KBM-7 (cell line): ENCODE measurements around the gene OPHN1.
A peak's percentile ranks its signal among the peaks of the same experiment; 100 is the strongest.
"Not testable (repeated sequence)": the region's sequence is repeated elsewhere in the genome, so short reads cannot be mapped to it uniquely, and the experiment has no call there.

Experiments used
- DNase-seq: peaks from one replicate; pipeline ENCODE4 v3.0.0-alpha.2; 2015
- in situ Hi-C: fragments of 300-500 bp; cut with MboI; formaldehyde crosslinking; loops from 2 replicates; pipeline ENCODE4 v1.14.3; 2020; ENCODE audit warnings: low sequenced_read_pairs, low pct_unique_long_range_greater_than_20kb, mixed read lengths

Gene OPHN1

DNA sequence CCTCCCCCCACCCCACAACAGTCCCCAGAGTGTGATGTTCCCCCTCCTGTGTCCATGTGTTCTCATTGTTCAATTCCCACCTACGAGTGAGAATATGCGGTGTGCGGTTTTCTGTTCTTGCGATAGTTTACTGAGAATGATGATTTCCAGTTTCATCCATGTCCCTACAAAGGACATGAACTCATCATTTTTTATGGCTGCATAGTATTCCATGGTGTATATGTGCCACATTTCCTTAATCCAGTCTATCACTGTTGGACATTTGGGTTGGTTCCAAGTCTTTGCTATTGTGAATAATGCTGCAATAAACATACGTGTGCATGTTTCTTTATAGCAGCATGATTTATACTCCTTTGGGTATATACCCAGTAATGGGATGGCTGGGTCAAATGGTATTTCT lies 55.7 kb downstream of the OPHN1 start:
- in situ Hi-C loops, DNase-seq: not testable (repeated sequence)

DNA sequence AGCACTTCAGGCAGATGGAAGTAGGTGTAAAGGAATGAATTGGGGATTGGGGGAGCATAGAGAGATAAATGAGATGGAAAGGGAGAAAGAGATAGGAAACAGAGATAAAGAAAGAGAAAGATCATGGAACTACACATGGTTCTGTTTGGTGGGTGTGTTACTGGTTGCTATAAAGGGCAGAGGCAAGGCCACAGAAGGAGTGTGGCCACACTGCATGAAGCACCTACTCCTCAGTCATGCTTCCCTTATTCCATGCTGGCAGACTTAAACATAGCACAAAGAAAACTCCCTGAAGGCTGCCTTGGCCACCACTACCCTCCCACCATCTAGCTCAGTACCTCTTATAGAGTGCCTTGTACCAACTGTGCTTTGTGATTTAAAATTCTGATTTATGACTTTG lies 56.9 kb downstream of the OPHN1 start:
- in situ Hi-C loops, result no loop called here
- DNase-seq, result peak; percentile 28

GRCh38 chrX:68375803-68376202 lies 57.5 kb downstream of the OPHN1 start:
- in situ Hi-C loops, result no loop called here
- DNase-seq, result no peak

DNA sequence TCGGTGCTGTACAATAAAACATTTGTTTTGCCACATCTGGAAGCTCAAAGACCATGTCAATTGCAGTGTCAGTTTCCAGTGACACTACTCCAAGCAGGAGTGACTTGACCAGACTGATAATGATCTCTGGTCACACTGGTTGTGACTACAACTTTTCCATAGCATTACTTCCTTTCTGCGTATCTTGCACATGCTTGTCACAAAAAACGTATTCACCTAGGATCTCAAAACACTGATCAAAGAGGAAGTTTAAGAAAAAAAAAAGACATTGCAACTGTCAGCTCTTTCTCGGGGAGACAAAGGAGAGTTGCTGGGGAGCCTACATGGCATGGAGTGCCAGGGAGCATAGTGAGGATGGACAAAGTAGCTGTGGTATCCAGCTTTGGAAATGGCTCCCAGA lies 60.6 kb downstream of the OPHN1 start:
- peak; percentile 66 for DNase-seq

DNA sequence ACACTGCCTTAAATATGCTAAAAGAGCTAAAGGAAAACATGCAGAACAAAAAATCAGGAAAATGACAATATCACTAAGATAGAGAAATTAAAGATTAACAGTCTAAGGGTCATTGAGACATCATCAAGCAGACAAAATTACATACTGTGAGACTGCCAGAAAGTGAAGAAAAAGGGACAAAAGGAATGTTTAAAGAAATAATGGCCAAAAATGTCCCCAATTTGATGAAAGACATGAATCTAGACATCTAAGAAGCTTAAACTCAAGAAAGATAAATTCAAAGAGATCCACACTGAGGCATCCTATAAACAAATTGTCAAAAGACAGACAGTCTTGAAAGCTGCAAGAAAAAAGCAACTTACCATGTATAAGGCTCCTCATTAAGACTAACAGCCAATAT lies 63.7 kb downstream of the OPHN1 start:
- DNase-seq, result no peak
- in situ Hi-C loops, result no loop called here

More for the DNA sequence above, 60.6 kb downstream of the OPHN1 start:
- in situ Hi-C loops, result no loop called here

- DNase-seq, result no peak
- in situ Hi-C loops, result no loop called here
These were observed 68.0 kb downstream of the OPHN1 start for GRCh38 chrX:68365341-68365740.

DNA sequence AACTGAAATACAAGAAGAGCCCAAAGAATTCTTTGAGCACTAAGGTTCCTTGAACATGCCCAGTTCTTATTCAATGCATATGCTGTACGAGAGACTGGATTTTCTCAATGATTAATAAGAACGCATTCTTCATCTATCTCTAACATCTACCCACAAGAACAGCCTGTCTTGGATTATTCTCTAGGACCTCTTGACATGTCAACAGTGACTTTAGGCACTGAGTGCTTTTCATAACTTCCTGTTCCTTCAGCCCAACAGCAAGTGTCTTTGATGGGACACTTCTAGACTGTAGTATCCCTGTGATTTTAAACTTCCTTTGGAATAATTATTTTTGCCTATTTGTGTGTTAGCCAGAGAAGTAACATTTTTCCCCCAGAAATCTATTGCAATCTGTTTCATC lies 69.3 kb downstream of the OPHN1 start:
- DNase-seq, result no peak

GRCh38 chrX:68358679-68359078 lies 74.6 kb downstream of the OPHN1 start:
- in situ Hi-C loops, result no loop called here
- no peak for DNase-seq

More for the DNA sequence above, 69.3 kb downstream of the OPHN1 start:
- in situ Hi-C loops, result no loop called here

GRCh38 chrX:68355629-68355920 lies 77.7 kb downstream of the OPHN1 start:
- in situ Hi-C loops, result no loop called here
- DNase-seq, result no peak

DNA sequence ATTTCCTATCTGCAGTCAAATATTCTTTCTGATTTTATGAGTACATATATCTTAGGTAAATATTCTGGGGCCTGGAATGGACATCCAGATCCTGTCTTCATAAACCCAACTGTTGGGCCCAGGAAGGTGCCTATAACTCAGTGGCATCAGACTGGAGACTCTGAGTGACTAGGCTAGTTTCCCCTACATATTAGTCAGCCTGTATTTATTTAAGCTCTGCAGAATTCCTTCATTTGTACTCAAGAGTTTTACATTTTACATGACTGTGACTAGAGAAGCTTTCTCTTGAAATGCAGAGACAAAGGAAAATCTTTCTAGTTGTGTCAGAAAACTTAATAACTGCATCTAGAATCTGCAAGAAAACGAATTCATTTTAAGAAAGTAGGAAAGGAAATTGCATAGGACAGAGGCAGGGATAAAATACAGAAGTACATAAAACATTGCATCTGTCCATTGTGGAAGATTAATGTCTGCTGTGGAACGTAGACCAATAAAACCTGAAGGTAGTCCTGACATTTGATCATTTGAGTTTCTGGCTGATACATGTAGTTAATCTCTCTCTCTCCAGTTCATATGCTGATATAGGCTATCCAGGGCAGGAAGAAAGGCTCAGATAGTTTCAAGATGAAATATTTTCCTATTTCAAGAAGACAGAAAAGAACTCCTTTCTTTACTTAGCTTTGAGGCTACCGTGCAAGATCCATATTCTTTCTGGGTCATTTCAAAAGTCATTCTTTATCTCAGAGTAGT lies 78.2 kb downstream of the OPHN1 start:
- in situ Hi-C loops, result no loop called here

GRCh38 chrX:68345025-68345424 lies 88.3 kb downstream of the OPHN1 start:
- peak; percentile 22 for DNase-seq
- in situ Hi-C loops, result no loop called here

More for the DNA sequence above, 78.2 kb downstream of the OPHN1 start:
- no peak for DNase-seq

DNA sequence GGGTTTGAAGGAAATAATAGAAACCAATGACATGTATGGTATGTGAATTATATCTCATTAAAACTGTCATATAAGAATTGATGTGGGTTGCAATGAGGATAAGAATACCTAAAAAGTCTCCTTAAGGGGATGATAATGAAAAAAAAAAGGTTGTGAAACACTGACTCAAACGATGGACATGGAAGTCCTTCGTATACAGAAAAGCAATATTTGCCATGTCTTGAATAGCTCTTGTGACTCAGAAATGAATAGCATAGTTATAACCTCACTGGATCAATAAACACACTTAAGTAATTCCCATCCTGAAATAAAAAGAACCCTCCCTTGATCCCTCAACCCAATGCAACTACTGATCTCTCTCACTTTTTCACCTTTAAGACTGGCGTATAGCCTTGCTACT lies 89.7 kb downstream of the OPHN1 start:
- in situ Hi-C loops, result no loop called here
- DNase-seq, result no peak

DNA sequence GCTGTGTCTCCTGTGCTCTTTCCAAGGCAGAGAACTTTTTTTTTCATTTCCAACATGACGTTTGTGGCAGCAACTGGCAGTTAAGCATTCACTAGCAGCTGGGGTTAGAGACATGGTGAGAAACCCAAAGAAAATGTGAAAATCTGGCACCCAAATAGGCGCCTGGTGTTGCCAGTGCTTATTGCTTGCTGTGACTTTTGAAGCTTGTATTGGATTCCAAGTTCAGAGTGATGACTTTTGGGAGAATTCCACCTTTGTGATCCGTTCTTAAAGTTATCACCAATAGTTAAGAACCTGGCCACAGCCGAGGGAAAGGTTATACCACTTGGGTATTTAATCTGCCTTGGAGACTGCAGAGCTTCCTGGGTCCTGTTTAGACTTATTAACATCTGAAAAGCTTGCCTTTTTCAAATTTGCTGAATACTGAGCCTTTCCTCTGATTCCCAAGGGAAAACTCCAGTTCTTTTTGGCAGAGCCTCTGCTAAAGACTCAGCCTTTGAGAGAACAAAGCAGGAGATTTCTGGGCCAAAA lies 101.0 kb downstream of the OPHN1 start:
- in situ Hi-C loops, result no loop called here
- no peak for DNase-seq

DNA sequence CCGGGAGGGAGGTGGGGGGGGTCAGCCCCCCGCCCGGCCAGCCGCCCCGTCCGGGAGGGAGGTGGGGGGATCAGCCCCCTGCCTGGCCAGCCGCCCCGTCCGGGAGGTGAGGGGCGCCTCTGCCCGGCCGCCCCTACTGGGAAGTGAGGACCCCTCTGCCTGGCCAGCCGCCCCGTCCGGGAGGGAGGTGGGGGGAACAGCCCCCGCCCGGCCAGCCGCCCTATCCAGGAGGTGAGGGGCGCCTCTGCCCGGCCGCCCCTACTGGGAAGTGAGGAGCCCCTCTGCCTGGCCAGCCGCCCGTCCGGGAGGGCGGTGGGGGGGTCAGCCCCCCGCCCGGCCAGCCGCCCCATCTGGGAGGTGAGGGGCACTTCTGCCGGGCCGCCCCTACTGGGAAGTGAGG lies 106.5 kb downstream of the OPHN1 start:
- in situ Hi-C loops, DNase-seq: not testable (repeated sequence)

DNA sequence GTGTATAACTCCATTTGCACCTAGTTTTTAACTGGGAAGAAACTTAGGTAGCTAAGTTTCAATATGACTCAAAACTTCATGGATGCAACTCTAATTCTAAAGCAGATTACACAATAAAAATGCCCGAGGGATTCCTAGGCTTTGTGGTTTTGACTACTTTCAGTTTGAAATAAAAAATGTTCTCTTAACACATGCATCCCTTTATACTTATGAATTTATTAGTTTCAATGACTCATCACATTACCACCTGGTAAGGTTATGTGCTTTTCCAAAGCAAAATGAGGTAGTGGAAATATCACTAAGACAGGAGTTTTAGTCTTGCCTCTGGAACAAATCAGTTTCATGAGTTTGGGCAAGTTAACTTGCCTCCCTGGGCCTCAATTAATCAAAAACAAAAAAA lies 125.5 kb downstream of the OPHN1 start:
- in situ Hi-C loops, result no loop called here
- DNase-seq, result no peak

DNA sequence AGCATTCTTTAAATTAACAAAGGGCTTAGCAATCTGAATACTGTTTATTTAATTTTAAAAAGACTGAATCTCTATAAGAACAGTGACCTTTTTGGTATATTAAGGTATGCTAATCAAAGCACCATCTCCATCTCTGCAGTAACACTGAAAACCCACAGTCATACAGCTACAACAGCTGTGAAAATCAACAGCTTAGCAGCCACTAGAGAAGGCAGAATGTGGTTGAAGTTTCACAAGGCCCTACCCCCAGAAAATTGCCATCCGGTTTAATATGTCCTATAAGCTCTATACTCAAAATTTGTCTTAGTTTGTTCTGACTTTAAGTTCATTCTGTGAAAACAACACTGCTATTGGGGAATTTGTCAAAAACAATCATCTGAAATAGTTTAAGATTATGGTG lies 128.7 kb downstream of the OPHN1 start:
- in situ Hi-C loops, result no loop called here
- no peak for DNase-seq

- no peak for DNase-seq
- in situ Hi-C loops, result no loop called here
These were observed 133.4 kb downstream of the OPHN1 start for GRCh38 chrX:68299898-68300297.

GRCh38 chrX:68292471-68292870 lies 140.8 kb downstream of the OPHN1 start:
- DNase-seq, result no peak

DNA sequence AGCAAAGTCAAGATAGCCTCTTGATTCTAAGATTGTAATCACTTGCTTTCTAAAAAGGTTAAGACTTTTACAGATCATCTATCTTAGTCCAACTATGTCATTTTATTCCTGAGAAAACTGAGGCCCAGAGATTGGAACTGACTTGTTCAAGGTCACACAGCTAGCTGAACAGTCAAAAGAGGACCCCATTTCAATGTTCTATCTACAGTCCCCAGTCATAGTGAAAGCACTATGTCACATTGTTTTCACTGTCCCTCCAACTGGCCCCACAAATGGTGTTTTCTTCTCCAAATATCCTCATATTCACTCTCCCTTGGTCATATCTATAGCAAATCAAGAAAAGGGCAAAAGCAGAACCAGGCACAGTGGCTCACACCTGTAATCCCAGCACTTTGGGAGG lies 145.2 kb downstream of the OPHN1 start:
- in situ Hi-C loops, result no loop called here
- no peak for DNase-seq

More at GRCh38 chrX:68292471-68292870, 140.8 kb downstream of the OPHN1 start:
- in situ Hi-C loops, result no loop called here

DNA sequence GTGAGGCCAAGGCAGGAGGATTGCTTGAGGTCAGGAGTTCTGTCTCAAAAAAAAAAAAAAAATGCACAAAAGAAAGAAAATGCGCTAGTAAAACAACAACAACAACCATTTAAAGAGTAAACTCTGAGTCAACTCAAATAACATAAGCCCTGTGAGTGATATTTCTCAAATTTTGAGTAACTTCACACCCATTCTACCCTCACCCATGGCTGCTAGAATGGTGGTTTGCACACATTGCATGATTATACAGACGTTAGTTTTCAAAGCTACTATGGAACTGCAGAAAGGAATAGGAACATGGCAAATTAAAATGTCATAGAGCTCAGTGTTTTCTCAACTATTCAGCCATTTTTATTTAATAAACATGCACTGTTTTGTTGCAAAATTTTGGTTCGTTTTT lies 145.9 kb downstream of the OPHN1 start:
- in situ Hi-C loops, result no loop called here
- no peak for DNase-seq

DNA sequence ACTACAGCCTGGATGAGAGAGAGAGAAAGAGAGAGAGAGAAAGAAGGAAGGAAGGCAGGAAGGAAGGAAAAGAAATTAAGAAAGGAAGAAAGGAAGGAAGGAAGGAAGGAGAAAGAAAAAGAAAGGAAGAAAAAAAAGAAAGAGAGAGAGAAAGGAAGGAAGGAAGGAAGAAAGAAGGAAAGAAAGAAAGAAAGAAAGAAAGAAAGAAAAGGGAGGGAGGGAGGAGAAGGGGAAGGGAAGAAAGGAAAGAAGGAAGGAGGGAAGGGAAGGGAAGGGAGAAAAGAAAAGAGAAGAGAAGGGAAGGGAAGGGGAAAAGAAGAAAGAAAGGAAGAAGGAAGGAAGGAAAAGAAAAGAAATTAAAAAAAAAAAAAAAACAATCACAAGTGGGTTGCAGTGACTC lies 146.3 kb downstream of the OPHN1 start:
- in situ Hi-C loops, result no loop called here

More for the DNA sequence above, 146.3 kb downstream of the OPHN1 start:
- no peak for DNase-seq
